HG03520 (cell line): ENCODE data around the gene INTS7.
"Not testable (repeated sequence)": the region's sequence is repeated elsewhere in the genome, so short reads cannot be mapped to it uniquely, and the experiment has no call there.

Experiments used
- ATAC-seq: cut with Tn5 transposase; IDR thresholded peaks from one replicate; pipeline ENCODE4 v1.9.1; 2021; ENCODE audit warnings: mild to moderate bottlenecking, moderate library complexity; ENCODE audit not compliant: unreplicated experiment

The INTS7 gene

GRCh38 chr1:212035835-212036605 is 663 bp upstream of the INTS7 start:
- no peak for ATAC-seq

- ATAC-seq: peak; percentile 2
Measured at GRCh38 chr1:212034516-212035122, 738 bp downstream of the INTS7 start.

- no peak for ATAC-seq
Measured at GRCh38 chr1:212030936-212031528, 4.3 kb downstream of the INTS7 start.

- ATAC-seq: not testable (repeated sequence)
Measured at GRCh38 chr1:212027727-212028126, 7.6 kb downstream of the INTS7 start.

GRCh38 chr1:212024469-212025149 is 10.7 kb downstream of the INTS7 start:
- ATAC-seq: no peak

GRCh38 chr1:212022908-212023307 is 12.4 kb downstream of the INTS7 start:
- not testable (repeated sequence) for ATAC-seq

GRCh38 chr1:212021563-212021962 is 13.8 kb downstream of the INTS7 start:
- no peak for ATAC-seq

GRCh38 chr1:212020975-212021374 is 14.4 kb downstream of the INTS7 start:
- no peak for ATAC-seq

GRCh38 chr1:212013672-212014071 is 21.7 kb downstream of the INTS7 start:
- ATAC-seq: no peak

- ATAC-seq: peak; percentile 84
Measured at GRCh38 chr1:212012034-212012740, 23.2 kb downstream of the INTS7 start.

- no peak for ATAC-seq
Measured at GRCh38 chr1:212010004-212010403, 25.4 kb downstream of the INTS7 start.

- ATAC-seq: no peak
Measured at GRCh38 chr1:212009561-212009960, 25.8 kb downstream of the INTS7 start.

- ATAC-seq: no peak
Measured at GRCh38 chr1:212007886-212008285, 27.5 kb downstream of the INTS7 start.

GRCh38 chr1:212007178-212007577 is 28.2 kb downstream of the INTS7 start:
- ATAC-seq: no peak

- no peak for ATAC-seq
Measured at GRCh38 chr1:212004895-212005608, 30.3 kb downstream of the INTS7 start.

GRCh38 chr1:212002536-212002935 is 32.8 kb downstream of the INTS7 start:
- no peak for ATAC-seq

- ATAC-seq: not testable (repeated sequence)
Measured at GRCh38 chr1:211997426-211997825, 37.9 kb downstream of the INTS7 start.

- no peak for ATAC-seq
Measured at GRCh38 chr1:211991695-211992094, 43.7 kb downstream of the INTS7 start.

GRCh38 chr1:211986628-211987254 is 48.6 kb downstream of the INTS7 start:
- no peak for ATAC-seq
